Endothelial cell of umbilical vein (primary cell): ENCODE data around the gene KIAA0930. TPM values are rescaled to one million over a fixed set of nuclear protein-coding genes. Genes with fewer than 3 reads are reported as not detected.

Experiments used
- BruUV-seq: library from RNA; stranded (reverse); fragments of 400-500 nt; replicated peaks from 2 replicates; lab custom pipeline; 2021; lab: Mats Ljungman, UMichigan
- CTCF ChIA-PET: fragments of 300-600, 350-600 bp; sonication (Branson Sonifier 250); formaldehyde crosslinking; loops from one replicate; lab custom pipeline; 2021; ENCODE audit warnings: antibody characterized with exemption, inconsistent platforms; lab: Charles Lee
- POLR2A ChIA-PET: fragments of 300-600, 350-600 bp; sonication (Branson Sonifier 250); formaldehyde crosslinking; loops from one replicate; lab custom pipeline; 2021; ENCODE audit warnings: antibody characterized with exemption, inconsistent platforms; lab: Charles Lee
- DNase-seq: peaks from one replicate; pipeline ENCODE4 v3.0.0-alpha.2; 2011; ENCODE audit warnings: low read depth, low spot score
- FAIRE-seq: peaks from 2 replicates; lab custom pipeline; 2011; peaks lifted over from hg19 to GRCh38; lab: Jason Lieb, UNC
- H2AFZ ChIP-seq: 2 replicates; pipeline ENCODE4 v1.6.0; 2012; ENCODE audit warnings: low read depth, low read length, control low read depth, inconsistent platforms
- H3K27ac ChIP-seq: 2 replicates; pipeline ENCODE4 v1.5.1; 2011; ENCODE audit warnings: low read depth, mild to moderate bottlenecking, control low read depth, low read length, moderate library complexity; ENCODE audit not compliant: insufficient read depth
- H3K27me3 ChIP-seq, 2 experiments: 2 replicates each; pipeline versions ENCODE4 v1.6.0 to v1.6.1; 2011; ENCODE audit warnings: low read length in 2 of 2, mixed read lengths in 1 of 2; ENCODE audit not compliant: control insufficient read depth in 2 of 2, insufficient read depth in 2 of 2
- H3K36me3 ChIP-seq, 2 experiments: 2 replicates in 1 of 2; 3 replicates in 1 of 2; pipeline ENCODE4 v1.5.1; 2011; ENCODE audit warnings: low read length in 2 of 2, mild to moderate bottlenecking in 1 of 2, moderate library complexity in 1 of 2; ENCODE audit not compliant: control insufficient read depth in 2 of 2, insufficient read depth in 2 of 2; ENCODE audit errors: extremely low read depth in 1 of 2
- H3K4me1 ChIP-seq: 3 replicates; pipeline ENCODE4 v1.5.1; 2011; ENCODE audit warnings: mild to moderate bottlenecking, low read length; ENCODE audit not compliant: control insufficient read depth, insufficient read depth; ENCODE audit errors: extremely low read depth
- H3K4me2 ChIP-seq: 2 replicates; pipeline ENCODE4 v1.6.1; 2011; ENCODE audit warnings: low read length, control low read depth, mixed read lengths; ENCODE audit not compliant: insufficient read depth
- H3K4me3 ChIP-seq, 3 experiments: fragments of 200-600 bp in 1 of 3; sonication (generic), shearing (Covaris generic) in 1 of 3; replicated peaks in 1 of 3; 2 replicates each; pipeline ENCODE4 v1.5.1; 2011 to 2016; ENCODE audit warnings: control low read depth in 3 of 3, low read length in 3 of 3, mild to moderate bottlenecking in 2 of 3, inconsistent platforms in 1 of 3, low read depth in 1 of 3, moderate library complexity in 1 of 3; ENCODE audit not compliant: insufficient read depth in 1 of 3
- H3K79me2 ChIP-seq: 2 replicates; pipeline ENCODE4 v1.6.0; 2012; ENCODE audit warnings: low read length, inconsistent platforms; ENCODE audit not compliant: control insufficient read depth, insufficient read depth
- H3K9ac ChIP-seq: replicated peaks from 2 replicates; pipeline ENCODE3; 2011; ENCODE audit warnings: low read length, control low read depth; ENCODE audit not compliant: insufficient read depth; ENCODE audit errors: extremely low read depth
- H3K9me1 ChIP-seq: replicated peaks from 3 replicates; pipeline ENCODE4 v1.6.0; 2011; ENCODE audit warnings: mild to moderate bottlenecking, low read length; ENCODE audit not compliant: control insufficient read depth, insufficient read depth; ENCODE audit errors: extremely low read depth
- H3K9me3 ChIP-seq: replicated peaks from 2 replicates; pipeline ENCODE4 v1.5.1; 2012; ENCODE audit warnings: low read length, inconsistent platforms; ENCODE audit not compliant: control insufficient read depth, insufficient read depth
- H4K20me1 ChIP-seq: replicated peaks from 2 replicates; pipeline ENCODE3; 2011; ENCODE audit warnings: mild to moderate bottlenecking, low read length; ENCODE audit not compliant: control insufficient read depth, insufficient read depth; ENCODE audit errors: extremely low read depth
- CTCF ChIP-seq, 2 donors: IDR thresholded peaks; 1 replicate in 1 of 2; 2 replicates in 1 of 2; pipeline ENCODE4 v1.5.1; 2011; ENCODE audit warnings: low read length in 2 of 2, mild to moderate bottlenecking in 2 of 2, moderate library complexity in 2 of 2, control low read depth in 1 of 2, inconsistent platforms in 1 of 2, low read depth in 1 of 2; ENCODE audit not compliant: insufficient read depth in 1 of 2; ENCODE audit errors: extremely low read depth in 1 of 2
- EZH2 ChIP-seq: IDR thresholded peaks from 2 replicates; pipeline ENCODE4 v1.6.1; 2012; ENCODE audit warnings: borderline replicate concordance, low read depth, mild to moderate bottlenecking, moderate library complexity, low read length, inconsistent platforms; ENCODE audit not compliant: severe bottlenecking
- FOS ChIP-seq: IDR thresholded peaks from 2 replicates; pipeline ENCODE4 v1.6.1; 2011; ENCODE audit warnings: mild to moderate bottlenecking, low read length, moderate library complexity, borderline replicate concordance; ENCODE audit not compliant: insufficient read depth
- GATA2 ChIP-seq: IDR thresholded peaks from 2 replicates; pipeline ENCODE4 v1.7.0; 2011; ENCODE audit warnings: low read depth, mild to moderate bottlenecking, moderate library complexity, mixed read lengths, low read length; ENCODE audit not compliant: insufficient read length, insufficient read depth
- JUN ChIP-seq: IDR thresholded peaks from 2 replicates; pipeline ENCODE4 v1.6.1; 2011; ENCODE audit warnings: borderline replicate concordance, low read depth; ENCODE audit not compliant: insufficient read length, insufficient read depth
- MAX ChIP-seq: IDR thresholded peaks from 2 replicates; pipeline ENCODE4 v1.6.1; 2011; ENCODE audit not compliant: insufficient read depth, insufficient read length
- MYC ChIP-seq: IDR thresholded peaks from one replicate; pipeline ENCODE4 v1.6.1; 2011; ENCODE audit warnings: mild to moderate bottlenecking, low read depth, low read length
- POLR2A ChIP-seq: IDR thresholded peaks from 2 replicates; pipeline ENCODE4 v1.6.1; 2012; ENCODE audit warnings: low read depth, mild to moderate bottlenecking, control low read depth, low read length
- POLR2AphosphoS5 ChIP-seq: IDR thresholded peaks from 2 replicates; pipeline ENCODE4 v1.6.1; 2012; ENCODE audit warnings: low read depth, mild to moderate bottlenecking, control low read depth, low read length, moderate library complexity; ENCODE audit not compliant: insufficient read depth
- dilution Hi-C: fragments of 300-500 bp; cut with MboI; formaldehyde crosslinking; loops from one replicate; pipeline ENCODE4 v1.15.0; 2019; ENCODE audit warnings: low sequenced_read_pairs; ENCODE audit not compliant: extremely low pct_ligation_motif_present
- intact Hi-C: fragments of 100-400 bp; cut with micrococcal nuclease; formaldehyde crosslinking; loops from one replicate; pipeline ENCODE4 v1.10.0; 2022
- polyA plus RNA-seq, 4 experiments: library from polyadenylated mRNA; depleted of rRNA in 3 of 4; stranded (reverse) in 3 of 4; unstranded in 1 of 4; fragments of >200 nt; gene quantifications; 2 replicates each; pipeline versions ENCODE4 v1.2.1 to v1.2.3, GENCODE V29; 2011 to 2012; ENCODE audit warnings: missing spikeins in 1 of 4
- total RNA-seq: library from RNA; stranded (reverse); gene quantifications from 2 replicates; pipeline ENCODE4 v1.2.3, GENCODE V29; 2021

The KIAA0930 gene
- total and polyA plus RNA-seq, 2 donors (not counting 3 experiments of a cell fraction or from before 2014, with no cell fraction given) = 37.9 to 53.6 TPM

GRCh38 chr22:45280587-45280980, 39.9 kb upstream of the KIAA0930 start:
- no peaks in the 10 kb centered on the region for H3K36me3 ChIP-seq
- POLR2A ChIA-PET = no interaction called here
- BruUV-seq = no TSS peak
- H3K4me1 ChIP-seq = peaks cover 13% of the 10 kb centered on the region
- no peaks in the 10 kb centered on the region for H3K79me2 ChIP-seq
- no peak overlapping the region for H2AFZ ChIP-seq
- H3K4me2 ChIP-seq = no peak overlapping the region
- DNase-seq (no peak), FAIRE-seq (no peak)
- no peak overlapping the region for H3K4me3 ChIP-seq
- intact Hi-C loops (no loop called here), dilution Hi-C loops (no loop called here)
- no peaks in the 10 kb centered on the region for H4K20me1 ChIP-seq
- peaks cover 6 to 18% of the 10 kb centered on the region in 2 experiments for H3K27me3 ChIP-seq
- no peak overlapping the region for H3K9ac ChIP-seq
- H3K9me1 ChIP-seq = no peaks in the 10 kb centered on the region
- TF ChIP-seq MAX = no peak
- no peak for TF ChIP-seq FOS
- no peak for TF ChIP-seq CTCF (IDR thresholded peaks at IDR 0.05; ENCODE audit: extremely low read depth in 1 of 2, insufficient read depth in 1 of 2, low read depth in 1 of 2, low read length in 2 of 2)
- TF ChIP-seq JUN = no peak
- no peak for TF ChIP-seq GATA2
- TF ChIP-seq EZH2 = no peak
- TF ChIP-seq MYC = no peak
- no peak for TF ChIP-seq POLR2A
- TF ChIP-seq POLR2AphosphoS5 = no peak
- CTCF ChIA-PET = no interaction called here
- H3K9me3 ChIP-seq = no peaks in the 10 kb centered on the region
- H3K27ac ChIP-seq = no peak overlapping the region
